Ovary (tissue), 9 donors: ENCODE results near the gene FARS2. TPM values are rescaled to one million over a fixed set of nuclear protein-coding genes. Genes with fewer than 3 reads are reported as not detected.

Source experiments
- DNase-seq, 5 donors: peaks; one replicate each; pipeline ENCODE4 v3.0.0-alpha.2; 2019 to 2020
- H3K27ac ChIP-seq, 2 donors: fragments of 200-600 bp; one replicate each; pipeline versions ENCODE4 v1.5.1 to v1.8.0; 2019 to 2022
- H3K27me3 ChIP-seq: fragments of 200-600 bp; one replicate; pipeline ENCODE4 v1.8.0; 2022
- H3K36me3 ChIP-seq: fragments of 200-600 bp; sonication (generic); one replicate; pipeline ENCODE4 v1.5.1; 2019
- H3K4me1 ChIP-seq: one replicate; pipeline ENCODE4 v1.8.1; 2013; ENCODE audit warnings: mild to moderate bottlenecking, moderate library complexity; ENCODE audit not compliant: insufficient read depth
- H3K4me3 ChIP-seq: fragments of 200-600 bp; sonication (generic); one replicate; pipeline ENCODE4 v1.5.1; 2017
- H3K9me3 ChIP-seq, 2 donors: fragments of 200-600 bp in 1 of 2; sonication (generic) in 1 of 2; one replicate each; pipeline versions ENCODE4 v1.5.1 to v1.8.1; 2013 to 2019; ENCODE audit warnings: mild to moderate bottlenecking in 1 of 2, moderate library complexity in 1 of 2
- EP300 ChIP-seq: sonication (generic); formaldehyde crosslinking; IDR thresholded peaks from one replicate; pipeline ENCODE4 v1.6.1; 2017; ENCODE audit warnings: antibody characterized with exemption
- POLR2A ChIP-seq: fragments of 450-650 bp; IDR thresholded peaks from one replicate; pipeline ENCODE4 v1.6.1; 2017; ENCODE audit warnings: antibody characterized with exemption, mild to moderate bottlenecking, moderate library complexity
- WGBS, 3 donors: extraction: QIAGEN DNeasy Blood & Tissue Kit in 1 of 3; methylation state at CpG; one replicate each; pipeline versions ENCODE4 v1.1.5 to v1.1.7; 2013 to 2017; 5-methylcytosine and 5-hydroxymethylcytosine counted together
- intact Hi-C, 4 donors: fragments of 100-400 bp; cut with DNase I; formaldehyde crosslinking; loops; one replicate each; pipeline versions ENCODE4 v1.11.0 to v1.15.1; 2022 to 2023
- polyA plus RNA-seq, 2 donors: library from polyadenylated mRNA; stranded (reverse); fragments of 200-250 nt in 1 of 2; fragments of 350-450 nt in 1 of 2; fragmentation: Illumina TruSeq in 1 of 2; extraction: RNeasy Lipid Tissue Mini Kit (QIAGEN cat#74804) in 1 of 2; gene quantifications; one replicate each; pipeline ENCODE4 v1.2.3, GENCODE V29; 2013 to 2014
- total RNA-seq, 7 donors: library from RNA; depleted of rRNA in 2 of 7; stranded (reverse); fragments of >200 nt in 2 of 7; fragmentation: NEBNext Ultra II Directional in 3 of 7; extraction: Animal tissue kit (Norgen Biotek cat#: 25700) in 3 of 7; gene quantifications; one replicate each; pipeline versions ENCODE4 v1.1.0 to v1.2.4, GENCODE V29; 2016 to 2023
- TF ChIP-seq, protein P1 (sequence below), 3 donors: fragments of 450-650 bp in 2 of 3; fragments of 200-600 bp in 1 of 3; IDR thresholded peaks; one replicate each; pipeline versions ENCODE4 v1.5.1 to v1.8.0; 2016 to 2022; ENCODE audit warnings: antibody characterized with exemption in 3 of 3, mild to moderate bottlenecking in 1 of 3
- donor health status: DM: no; HTN: no; CAD: no; lungs with moderate emphysema.
- donor health status: DM: no; HTN: no; CAD: no.
- donor health status: Bipolar disorder and iron deficiency.
- donor health status: DM: yes; HTN: yes; CAD: no.
- donor health status: DM: no; HTN: no; CAD: no.
- donor health status: DM: yes; HTN: yes; CAD: no.

The FARS2 gene
- total and polyA plus RNA-seq, 9 donors: 9.2 to 17.5 (median 11.0) TPM

DNA sequence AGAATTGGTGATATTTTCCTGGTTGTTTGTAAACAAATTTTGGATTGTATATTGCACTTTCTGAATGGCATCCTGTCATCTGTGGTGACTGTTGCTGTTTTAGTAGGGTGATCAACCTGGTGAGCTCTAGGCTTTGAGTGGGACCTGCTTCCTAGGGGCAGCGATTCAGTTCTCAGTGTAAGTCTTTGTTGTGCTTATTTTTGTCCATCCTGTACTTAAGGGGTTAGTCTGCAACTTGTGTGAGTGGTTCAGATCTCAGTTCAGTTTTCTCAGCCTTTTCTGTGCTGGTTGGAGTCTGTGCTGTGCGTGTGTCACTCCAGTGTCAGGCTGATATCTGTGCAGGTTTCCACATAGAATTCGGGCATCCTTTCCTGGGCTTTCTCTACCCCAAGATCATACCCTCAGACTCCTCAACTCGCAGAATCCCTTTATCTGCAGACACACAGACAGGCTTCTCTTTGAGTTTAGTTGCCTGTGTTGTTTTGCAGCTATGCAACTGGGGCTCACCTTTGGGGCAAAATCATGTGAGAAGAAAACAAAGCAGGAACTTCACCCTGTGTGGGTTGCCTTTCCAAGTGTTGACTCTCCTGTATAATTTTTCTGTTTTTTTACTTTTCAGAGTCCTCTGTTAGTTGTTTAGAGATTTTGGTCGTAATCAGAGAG lies 177.7 kb downstream of the FARS2 start:
- no peaks in the 10 kb centered on the region for H3K36me3 ChIP-seq
- no peaks in the 10 kb centered on the region for H3K27me3 ChIP-seq
- whole genome bisulfite sequencing, 3 donors: 69 to 75% (median 74%) methylated on average over 5 of the region's 5 CpGs
- no peaks in the 10 kb centered on the region for H3K4me1 ChIP-seq
- no peak for TF ChIP-seq EP300
- TF ChIP-seq POLR2A: no peak
- TF ChIP-seq, protein P1, sequence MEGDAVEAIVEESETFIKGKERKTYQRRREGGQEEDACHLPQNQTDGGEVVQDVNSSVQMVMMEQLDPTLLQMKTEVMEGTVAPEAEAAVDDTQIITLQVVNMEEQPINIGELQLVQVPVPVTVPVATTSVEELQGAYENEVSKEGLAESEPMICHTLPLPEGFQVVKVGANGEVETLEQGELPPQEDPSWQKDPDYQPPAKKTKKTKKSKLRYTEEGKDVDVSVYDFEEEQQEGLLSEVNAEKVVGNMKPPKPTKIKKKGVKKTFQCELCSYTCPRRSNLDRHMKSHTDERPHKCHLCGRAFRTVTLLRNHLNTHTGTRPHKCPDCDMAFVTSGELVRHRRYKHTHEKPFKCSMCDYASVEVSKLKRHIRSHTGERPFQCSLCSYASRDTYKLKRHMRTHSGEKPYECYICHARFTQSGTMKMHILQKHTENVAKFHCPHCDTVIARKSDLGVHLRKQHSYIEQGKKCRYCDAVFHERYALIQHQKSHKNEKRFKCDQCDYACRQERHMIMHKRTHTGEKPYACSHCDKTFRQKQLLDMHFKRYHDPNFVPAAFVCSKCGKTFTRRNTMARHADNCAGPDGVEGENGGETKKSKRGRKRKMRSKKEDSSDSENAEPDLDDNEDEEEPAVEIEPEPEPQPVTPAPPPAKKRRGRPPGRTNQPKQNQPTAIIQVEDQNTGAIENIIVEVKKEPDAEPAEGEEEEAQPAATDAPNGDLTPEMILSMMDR (IDR thresholded peaks at IDR 0.05): no peak
- H3K9me3 ChIP-seq: no peaks in the 10 kb centered on the region
- intact Hi-C loops: no loop called here
- DNase-seq: no peak
- H3K27ac ChIP-seq: no peak overlapping the region
- H3K4me3 ChIP-seq: no peak overlapping the region

DNA sequence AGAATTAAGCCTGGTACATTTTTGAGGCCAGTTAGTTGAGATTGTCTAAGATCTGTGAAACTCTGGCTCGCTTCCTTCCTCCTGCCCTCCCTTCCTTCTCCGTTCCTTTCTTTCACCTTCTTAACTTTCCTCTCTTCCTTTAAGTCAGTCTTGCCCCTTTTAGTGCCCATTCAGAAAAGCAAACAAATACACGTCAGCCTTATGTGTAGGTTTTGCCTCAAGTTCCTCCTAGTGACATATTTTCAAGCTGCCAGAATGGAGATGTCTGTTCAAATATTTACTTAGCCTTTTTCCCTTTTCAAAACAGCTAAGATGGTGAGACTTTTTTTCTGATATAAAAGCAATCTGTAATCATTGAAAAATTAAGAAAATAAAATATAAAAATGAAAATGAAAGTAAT lies 178.4 kb downstream of the FARS2 start:
- intact Hi-C loops: no loop called here
- WGBS, 3 donors: 73 to 87% (median 73%) methylated on average over 3 of the region's 3 CpGs
- TF ChIP-seq EP300 (no peak), POLR2A (no peak)
- TF ChIP-seq, protein P1 (IDR thresholded peaks at IDR 0.05): no peak
- H3K27me3 ChIP-seq: no peaks in the 10 kb centered on the region
- no peak overlapping the region for H3K27ac ChIP-seq
- H3K9me3 ChIP-seq: no peaks in the 10 kb centered on the region
- no peaks in the 10 kb centered on the region for H3K4me1 ChIP-seq
- H3K36me3 ChIP-seq: no peaks in the 10 kb centered on the region
- no peak overlapping the region for H3K4me3 ChIP-seq
- DNase-seq: no peak

DNA sequence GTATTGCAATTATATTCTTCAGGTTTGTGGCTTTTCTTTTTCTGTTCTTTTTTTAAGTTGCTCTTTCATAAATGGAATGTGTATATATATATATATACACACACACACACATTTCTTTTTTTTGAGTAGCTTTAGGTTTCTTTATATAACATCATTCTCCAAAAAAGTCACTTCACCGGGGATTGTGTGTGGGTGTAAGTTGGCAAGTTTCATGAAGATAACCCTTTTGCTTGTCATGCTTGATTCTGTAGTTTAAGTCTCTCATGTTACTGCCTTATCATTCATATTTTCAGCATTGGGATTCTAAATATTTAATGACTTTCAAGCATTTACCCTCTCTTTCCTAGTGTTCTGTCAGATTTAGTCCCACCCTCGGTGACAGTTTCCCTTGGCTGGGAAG lies 181.0 kb downstream of the FARS2 start:
- TF ChIP-seq POLR2A (no peak), EP300 (no peak)
- TF ChIP-seq, protein P1 (IDR thresholded peaks at IDR 0.05): no peak

DNA sequence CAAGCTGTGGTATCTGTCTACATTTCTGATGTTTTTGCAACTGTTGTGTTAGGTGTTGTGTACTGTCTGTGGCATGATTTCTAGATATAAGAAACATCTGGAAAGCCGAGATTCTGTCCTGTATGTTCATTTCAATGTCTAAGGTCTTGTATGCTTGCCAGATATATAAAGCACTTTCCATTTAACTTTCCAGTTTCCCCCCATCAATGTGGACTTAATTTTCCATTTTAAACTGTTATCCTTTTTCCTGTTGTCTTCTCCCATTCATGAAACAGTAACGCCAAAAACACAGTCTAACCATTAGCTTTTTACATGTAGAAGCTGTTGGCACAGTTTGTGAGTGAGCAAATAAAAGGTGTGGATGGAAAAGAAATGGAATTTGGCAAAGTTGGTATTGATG lies 181.6 kb downstream of the FARS2 start:
- Histone ChIP-seq H3K9me3 (no peaks in the 10 kb centered on the region), H3K4me3 (no peak overlapping the region), H3K4me1 (no peaks in the 10 kb centered on the region), H3K36me3 (no peaks in the 10 kb centered on the region), H3K27me3 (no peaks in the 10 kb centered on the region), H3K27ac (no peak overlapping the region)
- DNase-seq: no peak
- intact Hi-C loops: no loop called here
- WGBS, 3 donors: 67 to 78% (median 71%) methylated on average over 2 of the region's 2 CpGs
- TF ChIP-seq, protein P1 (IDR thresholded peaks at IDR 0.05): no peak
- TF ChIP-seq EP300 (no peak), POLR2A (no peak)

More for the DNA sequence above, 181.0 kb downstream of the FARS2 start:
- H3K9me3 ChIP-seq: no peaks in the 10 kb centered on the region
- no peak overlapping the region for H3K27ac ChIP-seq
- H3K4me3 ChIP-seq: no peak overlapping the region
- WGBS, 3 donors: 56 to 72% (median 68%) methylated on average over 2 of the region's 2 CpGs
- H3K27me3 ChIP-seq: no peaks in the 10 kb centered on the region
- intact Hi-C loops: no loop called here
- no peaks in the 10 kb centered on the region for H3K36me3 ChIP-seq
- H3K4me1 ChIP-seq: no peaks in the 10 kb centered on the region
- DNase-seq: no peak
